HepG2 (cell line): Measurements from ENCODE around the gene LRRC8C. TPM values are rescaled to one million over a fixed set of nuclear protein-coding genes. Genes with fewer than 3 reads are reported as not detected.

Experiments
- ATF1 ChIP-seq: IDR thresholded peaks from 2 replicates; pipeline ENCODE4 v1.6.1; 2016; ENCODE audit warnings: mild to moderate bottlenecking, control low read depth
- GTF2F1 ChIP-seq: fragments of 150-350 bp; IDR thresholded peaks from 2 replicates; pipeline ENCODE4 v1.6.1; 2014; ENCODE audit warnings: low read length
- KLF12 ChIP-seq: sonication (generic); formaldehyde crosslinking; IDR thresholded peaks from 2 replicates; pipeline ENCODE4 v1.4.0; 2020; ENCODE audit warnings: missing genetic modification reagents, borderline replicate concordance
- PCBP2 ChIP-seq: fragments of 200-400 bp; formaldehyde crosslinking; optimal IDR thresholded peaks from 2 replicates; pipeline ENCODE3; 2018; ENCODE audit warnings: low read length, low read depth; ENCODE audit not compliant: poor library complexity, severe bottlenecking
- ZFP62 ChIP-seq: sonication (generic); formaldehyde crosslinking; IDR thresholded peaks from 2 replicates; pipeline ENCODE4 v1.4.0; 2020; ENCODE audit warnings: missing genetic modification reagents
- ZNF124 ChIP-seq: sonication (generic); formaldehyde crosslinking; IDR thresholded peaks from 2 replicates; pipeline ENCODE4 v1.4.0; 2020; ENCODE audit warnings: missing genetic modification reagents
- ZNF207 ChIP-seq: fragments of 450-650 bp; IDR thresholded peaks from 2 replicates; pipeline ENCODE4 v1.6.1; 2016; ENCODE audit warnings: antibody characterized with exemption, borderline replicate concordance
- ZNF24 ChIP-seq: fragments of 450-650 bp; IDR thresholded peaks from 2 replicates; pipeline ENCODE4 v1.6.1; 2017; ENCODE audit warnings: antibody characterized with exemption, mild to moderate bottlenecking
- ZNF431 ChIP-seq: sonication (generic); formaldehyde crosslinking; IDR thresholded peaks from 2 replicates; pipeline ENCODE4 v1.9.0; 2022; ENCODE audit warnings: missing genetic modification reagents, low read depth, mild to moderate bottlenecking, borderline replicate concordance
- ZNF644 ChIP-seq: IDR thresholded peaks from 2 replicates; pipeline ENCODE4 v1.6.1; 2016; ENCODE audit warnings: low read depth
- ZNF703 ChIP-seq: sonication (generic); formaldehyde crosslinking; IDR thresholded peaks from 2 replicates; pipeline ENCODE4 v1.5.1; 2020; ENCODE audit warnings: missing genetic modification reagents, mild to moderate bottlenecking, moderate library complexity, borderline replicate concordance
- ZNF780A ChIP-seq: sonication (generic); formaldehyde crosslinking; IDR thresholded peaks from 2 replicates; pipeline ENCODE4 v1.8.0; 2022; ENCODE audit warnings: mild to moderate bottlenecking, missing genetic modification reagents, moderate library complexity
- ZNF878 ChIP-seq: sonication (generic); formaldehyde crosslinking; IDR thresholded peaks from 2 replicates; pipeline ENCODE4 v1.8.1; 2023; ENCODE audit warnings: mild to moderate bottlenecking, missing genetic modification reagents, moderate library complexity
- polyA plus RNA-seq, 8 experiments: library from polyadenylated mRNA; depleted of rRNA in 3 of 8; stranded (reverse) in 7 of 8; unstranded in 1 of 8; fragments of >200 nt; fragmentation: Illumina TruSeq in 4 of 8; extraction: Trizol in 4 of 8; gene quantifications; 2 replicates each; pipeline versions ENCODE4 v1.2.1 to v1.2.3, GENCODE V29; 2011 to 2016; ENCODE audit warnings: low read depth in 4 of 8, missing spikeins in 1 of 8, mixed read lengths in 1 of 8; ENCODE audit not compliant: insufficient read depth in 1 of 8
- total RNA-seq, 5 experiments: library from RNA; depleted of rRNA; stranded (reverse); fragments of >200 nt; fragmentation: Illumina TruSeq; extraction: Trizol; gene quantifications; 2 replicates each; pipeline ENCODE4 v1.2.3, GENCODE V29; 2016; ENCODE audit warnings: low read depth in 1 of 5
- TF ChIP-seq, protein P1 (sequence below): sonication (generic); formaldehyde crosslinking; IDR thresholded peaks from 2 replicates; pipeline ENCODE4 v1.5.0; 2020; ENCODE audit warnings: mild to moderate bottlenecking, missing genetic modification reagents, borderline replicate concordance
- TF ChIP-seq, protein P2 (sequence below): sonication (generic); formaldehyde crosslinking; IDR thresholded peaks from 2 replicates; pipeline ENCODE4 v1.4.0; 2020; ENCODE audit warnings: missing genetic modification reagents
- TF ChIP-seq, protein P3 (sequence below): sonication (generic); formaldehyde crosslinking; IDR thresholded peaks from 2 replicates; pipeline ENCODE4 v1.4.0; 2020; ENCODE audit warnings: mild to moderate bottlenecking, missing genetic modification reagents
- TF ChIP-seq, protein P4 (sequence below): sonication (generic); formaldehyde crosslinking; IDR thresholded peaks from 2 replicates; pipeline ENCODE4 v1.4.0; 2020; ENCODE audit warnings: missing genetic modification reagents

LRRC8C gene
- total and polyA plus RNA-seq, 2 of the 13 experiments (the other 11 are each of a cell fraction or from before 2014, with no cell fraction given) = 0.22 to 0.32 TPM

DNA sequence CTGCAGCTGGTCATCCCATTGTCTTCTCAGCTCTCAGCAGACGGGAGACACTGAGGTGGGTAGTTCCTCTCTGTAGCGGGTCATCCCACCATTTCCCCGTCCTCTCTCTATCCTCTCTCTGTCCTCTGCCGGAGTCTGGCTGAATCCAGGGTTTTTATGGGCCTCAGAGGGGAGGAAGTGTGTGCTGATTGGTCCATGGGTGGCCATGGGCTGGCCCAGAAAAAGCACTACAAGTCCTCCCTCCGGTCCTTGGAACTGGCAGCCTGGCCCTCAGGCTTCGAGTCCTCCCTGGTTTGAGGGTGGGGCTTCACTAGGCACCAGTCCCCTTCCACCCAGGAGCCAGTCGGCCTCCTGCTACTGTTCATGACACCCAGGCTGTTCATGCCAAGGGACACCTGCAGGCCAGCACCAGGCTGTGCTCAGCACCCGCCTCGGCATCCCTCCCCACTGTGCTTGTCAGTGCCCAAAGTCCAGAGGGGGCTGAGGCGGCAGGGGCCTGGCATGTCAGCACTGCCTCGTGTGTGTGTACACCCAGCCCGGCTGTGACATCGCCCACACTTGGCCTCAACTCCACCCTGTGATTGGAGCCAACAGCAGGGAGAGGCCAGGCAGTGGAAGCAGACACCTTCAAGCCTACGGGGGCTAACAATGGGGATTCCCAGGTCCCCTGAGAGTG lies 23.0 kb upstream of the LRRC8C start (continued):
- TF ChIP-seq, protein P1, sequence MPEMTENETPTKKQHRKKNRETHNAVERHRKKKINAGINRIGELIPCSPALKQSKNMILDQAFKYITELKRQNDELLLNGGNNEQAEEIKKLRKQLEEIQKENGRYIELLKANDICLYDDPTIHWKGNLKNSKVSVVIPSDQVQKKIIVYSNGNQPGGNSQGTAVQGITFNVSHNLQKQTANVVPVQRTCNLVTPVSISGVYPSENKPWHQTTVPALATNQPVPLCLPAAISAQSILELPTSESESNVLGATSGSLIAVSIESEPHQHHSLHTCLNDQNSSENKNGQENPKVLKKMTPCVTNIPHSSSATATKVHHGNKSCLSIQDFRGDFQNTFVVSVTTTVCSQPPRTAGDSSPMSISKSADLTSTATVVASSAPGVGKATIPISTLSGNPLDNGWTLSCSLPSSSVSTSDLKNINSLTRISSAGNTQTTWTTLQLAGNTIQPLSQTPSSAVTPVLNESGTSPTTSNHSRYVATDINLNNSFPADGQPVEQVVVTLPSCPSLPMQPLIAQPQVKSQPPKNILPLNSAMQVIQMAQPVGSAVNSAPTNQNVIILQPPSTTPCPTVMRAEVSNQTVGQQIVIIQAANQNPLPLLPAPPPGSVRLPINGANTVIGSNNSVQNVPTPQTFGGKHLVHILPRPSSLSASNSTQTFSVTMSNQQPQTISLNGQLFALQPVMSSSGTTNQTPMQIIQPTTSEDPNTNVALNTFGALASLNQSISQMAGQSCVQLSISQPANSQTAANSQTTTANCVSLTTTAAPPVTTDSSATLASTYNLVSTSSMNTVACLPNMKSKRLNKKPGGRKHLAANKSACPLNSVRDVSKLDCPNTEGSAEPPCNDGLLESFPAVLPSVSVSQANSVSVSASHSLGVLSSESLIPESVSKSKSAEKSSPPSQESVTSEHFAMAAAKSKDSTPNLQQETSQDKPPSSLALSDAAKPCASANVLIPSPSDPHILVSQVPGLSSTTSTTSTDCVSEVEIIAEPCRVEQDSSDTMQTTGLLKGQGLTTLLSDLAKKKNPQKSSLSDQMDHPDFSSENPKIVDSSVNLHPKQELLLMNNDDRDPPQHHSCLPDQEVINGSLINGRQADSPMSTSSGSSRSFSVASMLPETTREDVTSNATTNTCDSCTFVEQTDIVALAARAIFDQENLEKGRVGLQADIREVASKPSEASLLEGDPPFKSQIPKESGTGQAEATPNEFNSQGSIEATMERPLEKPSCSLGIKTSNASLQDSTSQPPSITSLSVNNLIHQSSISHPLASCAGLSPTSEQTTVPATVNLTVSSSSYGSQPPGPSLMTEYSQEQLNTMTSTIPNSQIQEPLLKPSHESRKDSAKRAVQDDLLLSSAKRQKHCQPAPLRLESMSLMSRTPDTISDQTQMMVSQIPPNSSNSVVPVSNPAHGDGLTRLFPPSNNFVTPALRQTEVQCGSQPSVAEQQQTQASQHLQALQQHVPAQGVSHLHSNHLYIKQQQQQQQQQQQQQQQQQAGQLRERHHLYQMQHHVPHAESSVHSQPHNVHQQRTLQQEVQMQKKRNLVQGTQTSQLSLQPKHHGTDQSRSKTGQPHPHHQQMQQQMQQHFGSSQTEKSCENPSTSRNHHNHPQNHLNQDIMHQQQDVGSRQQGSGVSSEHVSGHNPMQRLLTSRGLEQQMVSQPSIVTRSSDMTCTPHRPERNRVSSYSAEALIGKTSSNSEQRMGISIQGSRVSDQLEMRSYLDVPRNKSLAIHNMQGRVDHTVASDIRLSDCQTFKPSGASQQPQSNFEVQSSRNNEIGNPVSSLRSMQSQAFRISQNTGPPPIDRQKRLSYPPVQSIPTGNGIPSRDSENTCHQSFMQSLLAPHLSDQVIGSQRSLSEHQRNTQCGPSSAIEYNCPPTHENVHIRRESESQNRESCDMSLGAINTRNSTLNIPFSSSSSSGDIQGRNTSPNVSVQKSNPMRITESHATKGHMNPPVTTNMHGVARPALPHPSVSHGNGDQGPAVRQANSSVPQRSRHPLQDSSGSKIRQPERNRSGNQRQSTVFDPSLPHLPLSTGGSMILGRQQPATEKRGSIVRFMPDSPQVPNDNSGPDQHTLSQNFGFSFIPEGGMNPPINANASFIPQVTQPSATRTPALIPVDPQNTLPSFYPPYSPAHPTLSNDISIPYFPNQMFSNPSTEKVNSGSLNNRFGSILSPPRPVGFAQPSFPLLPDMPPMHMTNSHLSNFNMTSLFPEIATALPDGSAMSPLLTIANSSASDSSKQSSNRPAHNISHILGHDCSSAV (CRISPR knock-in tag) = no peak
- no peak for TF ChIP-seq ZNF780A (CRISPR knock-in tag)
- no peak for TF ChIP-seq ZNF24
- no peak for TF ChIP-seq GTF2F1
- TF ChIP-seq ZFP62 (CRISPR knock-in tag) = no peak
- TF ChIP-seq ZNF431 = peak; percentile 58; the same call in 1 of the 2 replicates
- no peak for TF ChIP-seq ZNF878 (CRISPR knock-in tag)
- TF ChIP-seq, protein P2, sequence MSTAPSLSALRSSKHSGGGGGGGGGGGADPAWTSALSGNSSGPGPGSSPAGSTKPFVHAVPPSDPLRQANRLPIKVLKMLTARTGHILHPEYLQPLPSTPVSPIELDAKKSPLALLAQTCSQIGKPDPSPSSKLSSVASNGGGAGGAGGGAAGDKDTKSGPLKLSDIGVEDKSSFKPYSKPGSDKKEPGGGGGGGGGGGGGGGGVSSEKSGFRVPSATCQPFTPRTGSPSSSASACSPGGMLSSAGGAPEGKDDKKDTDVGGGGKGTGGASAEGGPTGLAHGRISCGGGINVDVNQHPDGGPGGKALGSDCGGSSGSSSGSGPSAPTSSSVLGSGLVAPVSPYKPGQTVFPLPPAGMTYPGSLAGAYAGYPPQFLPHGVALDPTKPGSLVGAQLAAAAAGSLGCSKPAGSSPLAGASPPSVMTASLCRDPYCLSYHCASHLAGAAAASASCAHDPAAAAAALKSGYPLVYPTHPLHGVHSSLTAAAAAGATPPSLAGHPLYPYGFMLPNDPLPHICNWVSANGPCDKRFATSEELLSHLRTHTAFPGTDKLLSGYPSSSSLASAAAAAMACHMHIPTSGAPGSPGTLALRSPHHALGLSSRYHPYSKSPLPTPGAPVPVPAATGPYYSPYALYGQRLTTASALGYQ = no peak
- TF ChIP-seq ZNF703 (CRISPR knock-in tag) = no peak
- TF ChIP-seq ZNF644 (CRISPR knock-in tag) = no peak
- TF ChIP-seq, protein P3, sequence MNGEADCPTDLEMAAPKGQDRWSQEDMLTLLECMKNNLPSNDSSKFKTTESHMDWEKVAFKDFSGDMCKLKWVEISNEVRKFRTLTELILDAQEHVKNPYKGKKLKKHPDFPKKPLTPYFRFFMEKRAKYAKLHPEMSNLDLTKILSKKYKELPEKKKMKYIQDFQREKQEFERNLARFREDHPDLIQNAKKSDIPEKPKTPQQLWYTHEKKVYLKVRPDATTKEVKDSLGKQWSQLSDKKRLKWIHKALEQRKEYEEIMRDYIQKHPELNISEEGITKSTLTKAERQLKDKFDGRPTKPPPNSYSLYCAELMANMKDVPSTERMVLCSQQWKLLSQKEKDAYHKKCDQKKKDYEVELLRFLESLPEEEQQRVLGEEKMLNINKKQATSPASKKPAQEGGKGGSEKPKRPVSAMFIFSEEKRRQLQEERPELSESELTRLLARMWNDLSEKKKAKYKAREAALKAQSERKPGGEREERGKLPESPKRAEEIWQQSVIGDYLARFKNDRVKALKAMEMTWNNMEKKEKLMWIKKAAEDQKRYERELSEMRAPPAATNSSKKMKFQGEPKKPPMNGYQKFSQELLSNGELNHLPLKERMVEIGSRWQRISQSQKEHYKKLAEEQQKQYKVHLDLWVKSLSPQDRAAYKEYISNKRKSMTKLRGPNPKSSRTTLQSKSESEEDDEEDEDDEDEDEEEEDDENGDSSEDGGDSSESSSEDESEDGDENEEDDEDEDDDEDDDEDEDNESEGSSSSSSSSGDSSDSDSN (CRISPR knock-in tag) = peak; percentile 69
- TF ChIP-seq, protein P4, sequence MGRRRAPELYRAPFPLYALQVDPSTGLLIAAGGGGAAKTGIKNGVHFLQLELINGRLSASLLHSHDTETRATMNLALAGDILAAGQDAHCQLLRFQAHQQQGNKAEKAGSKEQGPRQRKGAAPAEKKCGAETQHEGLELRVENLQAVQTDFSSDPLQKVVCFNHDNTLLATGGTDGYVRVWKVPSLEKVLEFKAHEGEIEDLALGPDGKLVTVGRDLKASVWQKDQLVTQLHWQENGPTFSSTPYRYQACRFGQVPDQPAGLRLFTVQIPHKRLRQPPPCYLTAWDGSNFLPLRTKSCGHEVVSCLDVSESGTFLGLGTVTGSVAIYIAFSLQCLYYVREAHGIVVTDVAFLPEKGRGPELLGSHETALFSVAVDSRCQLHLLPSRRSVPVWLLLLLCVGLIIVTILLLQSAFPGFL (CRISPR knock-in tag) = no peak
- TF ChIP-seq KLF12 = no peak
- TF ChIP-seq PCBP2 = no peak
- no peak for TF ChIP-seq ATF1 (CRISPR knock-in tag)
- no peak for TF ChIP-seq ZNF124 (CRISPR knock-in tag)
- no peak for TF ChIP-seq ZNF207
